HepG2 (cell line): ENCODE data around the gene PCSK6. TPM values are rescaled to one million over a fixed set of nuclear protein-coding genes. Genes with fewer than 3 reads are reported as not detected.

Experiments
- ATAC-seq: fragments of 200-7000 bp; cut with Tn5 transposase; 3 replicates; pipeline ENCODE4 v1.9.1; 2020; ENCODE audit warnings: mild to moderate bottlenecking, moderate library complexity
- BruUV-seq: library from RNA; stranded (reverse); fragments of 400-500 nt; replicated peaks from 2 replicates; lab custom pipeline; 2021; lab: Mats Ljungman, UMichigan
- CTCF ChIA-PET: fragments of 300-600 bp; formaldehyde crosslinking; extraction: SDS; loops from one replicate; lab custom pipeline; 2021; ENCODE audit warnings: low total read pairs, inconsistent platforms, low intra/inter-chr PET ratio; lab: Yijun Ruan, JAX
- POLR2A ChIA-PET: fragments of 350-600 bp; sonication (Branson Sonifier 250); formaldehyde crosslinking; loops from one replicate; lab custom pipeline; 2020; ENCODE audit warnings: antibody characterized with exemption, inconsistent platforms; lab: Yijun Ruan, JAX
- DNase-seq: peaks from one replicate; pipeline ENCODE4 v3.0.0-alpha.2; 2015; ENCODE audit warnings: low spot score
- FAIRE-seq: peaks from 3 replicates; lab custom pipeline; 2011; peaks lifted over from hg19 to GRCh38; lab: Jason Lieb, UNC
- H2AFZ ChIP-seq: one replicate; pipeline ENCODE4 v1.6.1; 2011; ENCODE audit warnings: low read length, inconsistent platforms
- H3K27ac ChIP-seq: fragments of 300-600 bp; 3 replicates; pipeline ENCODE4 v1.8.0; 2011; ENCODE audit warnings: mixed run types, mild to moderate bottlenecking, mixed read lengths, low read length, inconsistent platforms; ENCODE audit not compliant: insufficient read depth; ENCODE audit errors: extremely low read length
- H3K27me3 ChIP-seq, 2 experiments: fragments of 200-600 bp in 1 of 2; 2 replicates in 1 of 2; 3 replicates in 1 of 2; pipeline versions ENCODE4 v1.6.0 to v1.8.0; 2011; ENCODE audit warnings: low read length in 2 of 2, mild to moderate bottlenecking in 2 of 2, moderate library complexity in 2 of 2, inconsistent platforms in 1 of 2; ENCODE audit not compliant: insufficient read depth in 2 of 2, control insufficient read depth in 1 of 2
- H3K36me3 ChIP-seq, 2 experiments: fragments of 200-600 bp in 1 of 2; replicated peaks in 1 of 2; 2 replicates in 1 of 2; 3 replicates in 1 of 2; pipeline versions ENCODE4 v1.5.1 to v1.8.0; 2011; ENCODE audit warnings: low read length in 2 of 2, inconsistent platforms in 1 of 2; ENCODE audit not compliant: insufficient read depth in 2 of 2, control insufficient read depth in 1 of 2
- H3K4me1 ChIP-seq: 2 replicates; pipeline ENCODE4 v1.5.1; 2012; ENCODE audit warnings: low read length, inconsistent platforms; ENCODE audit not compliant: insufficient read depth
- H3K4me2 ChIP-seq: 2 replicates; pipeline ENCODE4 v1.6.0; 2011; ENCODE audit warnings: low read depth, low read length, inconsistent platforms
- H3K4me3 ChIP-seq, 3 experiments: fragments of 200-600 bp in 1 of 3; sonication (generic), shearing (Covaris generic) in 1 of 3; replicated peaks in 1 of 3; 2 replicates each; pipeline ENCODE4 v1.5.1; 2011 to 2016; ENCODE audit warnings: low read length in 3 of 3, inconsistent platforms in 2 of 3, low read depth in 2 of 3, mild to moderate bottlenecking in 2 of 3, control low read depth in 1 of 3, mixed read lengths in 1 of 3; ENCODE audit not compliant: insufficient read depth in 1 of 3
- H3K79me2 ChIP-seq: one replicate; pipeline ENCODE4 v1.6.1; 2011; ENCODE audit warnings: low read length, inconsistent platforms; ENCODE audit not compliant: insufficient read depth
- H3K9ac ChIP-seq: 2 replicates; pipeline ENCODE4 v1.6.0; 2011; ENCODE audit warnings: mild to moderate bottlenecking, low read depth, low read length, inconsistent platforms; ENCODE audit not compliant: insufficient read depth
- H3K9me3 ChIP-seq: 2 replicates; pipeline ENCODE4 v1.5.1; 2012; ENCODE audit warnings: mild to moderate bottlenecking, low read length
- H4K20me1 ChIP-seq: 2 replicates; pipeline ENCODE4 v1.6.0; 2011; ENCODE audit warnings: inconsistent platforms, mild to moderate bottlenecking, low read length, moderate library complexity; ENCODE audit not compliant: insufficient read depth
- ARNT ChIP-seq: fragments of 450-650 bp; IDR thresholded peaks from 2 replicates; pipeline ENCODE4 v1.6.1; 2017
- CENPX ChIP-seq: sonication (generic); formaldehyde crosslinking; IDR thresholded peaks from 2 replicates; pipeline ENCODE4 v1.9.0; 2021; ENCODE audit warnings: mild to moderate bottlenecking, missing genetic modification reagents, moderate library complexity
- CHD2 ChIP-seq: IDR thresholded peaks from 2 replicates; pipeline ENCODE4 v1.6.1; 2011; ENCODE audit warnings: low read depth, low read length, improper control_type of control experiment
- FOSL1 ChIP-seq: sonication (generic); formaldehyde crosslinking; IDR thresholded peaks from 2 replicates; pipeline ENCODE4 v1.9.0; 2021; ENCODE audit warnings: missing genetic modification reagents, borderline replicate concordance
- HNRNPLL ChIP-seq: fragments of 200-400 bp; formaldehyde crosslinking; IDR thresholded peaks from 2 replicates; pipeline ENCODE4 v1.6.1; 2017; ENCODE audit warnings: mild to moderate bottlenecking, low read depth, low read length; ENCODE audit not compliant: poor library complexity, severe bottlenecking
- IRX3 ChIP-seq: sonication (generic); formaldehyde crosslinking; IDR thresholded peaks from 2 replicates; pipeline ENCODE4 v1.8.1; 2023; ENCODE audit warnings: mild to moderate bottlenecking, low read depth, missing genetic modification reagents, borderline replicate concordance
- POLR2AphosphoS5 ChIP-seq: IDR thresholded peaks from 2 replicates; pipeline ENCODE4 v1.6.1; 2012; ENCODE audit warnings: low read depth, low read length
- ZKSCAN5 ChIP-seq: sonication (generic); formaldehyde crosslinking; IDR thresholded peaks from 2 replicates; pipeline ENCODE4 v1.5.1; 2020; ENCODE audit warnings: mild to moderate bottlenecking, missing genetic modification reagents
- ZNF44 ChIP-seq: sonication (generic); formaldehyde crosslinking; IDR thresholded peaks from 2 replicates; pipeline ENCODE4 v1.5.1; 2020; ENCODE audit warnings: mild to moderate bottlenecking, missing genetic modification reagents
- ZNF713 ChIP-seq: sonication (generic); formaldehyde crosslinking; IDR thresholded peaks from 2 replicates; pipeline ENCODE4 v1.4.0; 2020; ENCODE audit warnings: mild to moderate bottlenecking, missing genetic modification reagents
- ZNF761 ChIP-seq: sonication (generic); formaldehyde crosslinking; conservative IDR thresholded peaks from 2 replicates; pipeline ENCODE4 v1.4.0; 2020; ENCODE audit warnings: mild to moderate bottlenecking, missing genetic modification reagents
- WGBS: methylation state at CpG from one replicate; pipeline ENCODE4 v1.1.6; 2017; ENCODE audit warnings: low lambda C conversion rate; 5-methylcytosine and 5-hydroxymethylcytosine counted together
- in situ Hi-C: cut with HindIII; loops from 2 replicates; pipeline ENCODE4 v1.10.0; 2017; ENCODE audit warnings: low pct_unique_long_range_greater_than_20kb; ENCODE audit not compliant: extremely low pct_ligation_motif_present
- intact Hi-C: fragments of 100-400 bp; cut with micrococcal nuclease; formaldehyde crosslinking; loops from one replicate; pipeline ENCODE4 v1.10.0; 2022; ENCODE audit not compliant: unreplicated experiment
- polyA plus RNA-seq, 8 experiments: library from polyadenylated mRNA; depleted of rRNA in 3 of 8; stranded (reverse) in 7 of 8; unstranded in 1 of 8; fragments of >200 nt; fragmentation: Illumina TruSeq in 4 of 8; extraction: Trizol in 4 of 8; gene quantifications; 2 replicates each; pipeline versions ENCODE4 v1.2.1 to v1.2.3, GENCODE V29; 2011 to 2016; ENCODE audit warnings: low read depth in 4 of 8, missing spikeins in 1 of 8, mixed read lengths in 1 of 8; ENCODE audit not compliant: insufficient read depth in 1 of 8
- total RNA-seq, 5 experiments: library from RNA; depleted of rRNA; stranded (reverse); fragments of >200 nt; fragmentation: Illumina TruSeq; extraction: Trizol; gene quantifications; 2 replicates each; pipeline ENCODE4 v1.2.3, GENCODE V29; 2016; ENCODE audit warnings: low read depth in 1 of 5
- TF ChIP-seq, protein P1 (sequence below): IDR thresholded peaks from 2 replicates; pipeline ENCODE4 v1.6.1; 2016; ENCODE audit warnings: missing biosample characterization, missing genetic modification reagents, low read depth
- TF ChIP-seq, protein P2 (sequence below): sonication (generic); formaldehyde crosslinking; IDR thresholded peaks from 2 replicates; pipeline ENCODE4 v1.8.0; 2022; ENCODE audit warnings: missing genetic modification reagents, mild to moderate bottlenecking, moderate library complexity, borderline replicate concordance
- TF ChIP-seq, protein P3 (sequence below): sonication (generic); formaldehyde crosslinking; IDR thresholded peaks from 2 replicates; pipeline ENCODE4 v1.5.1; 2020; ENCODE audit warnings: missing genetic modification reagents, mild to moderate bottlenecking, borderline replicate concordance

PCSK6 gene
- total and polyA plus RNA-seq, 2 of the 13 experiments (the other 11 are each of a cell fraction or from before 2014, with no cell fraction given), result 56.5 to 155 TPM

DNA sequence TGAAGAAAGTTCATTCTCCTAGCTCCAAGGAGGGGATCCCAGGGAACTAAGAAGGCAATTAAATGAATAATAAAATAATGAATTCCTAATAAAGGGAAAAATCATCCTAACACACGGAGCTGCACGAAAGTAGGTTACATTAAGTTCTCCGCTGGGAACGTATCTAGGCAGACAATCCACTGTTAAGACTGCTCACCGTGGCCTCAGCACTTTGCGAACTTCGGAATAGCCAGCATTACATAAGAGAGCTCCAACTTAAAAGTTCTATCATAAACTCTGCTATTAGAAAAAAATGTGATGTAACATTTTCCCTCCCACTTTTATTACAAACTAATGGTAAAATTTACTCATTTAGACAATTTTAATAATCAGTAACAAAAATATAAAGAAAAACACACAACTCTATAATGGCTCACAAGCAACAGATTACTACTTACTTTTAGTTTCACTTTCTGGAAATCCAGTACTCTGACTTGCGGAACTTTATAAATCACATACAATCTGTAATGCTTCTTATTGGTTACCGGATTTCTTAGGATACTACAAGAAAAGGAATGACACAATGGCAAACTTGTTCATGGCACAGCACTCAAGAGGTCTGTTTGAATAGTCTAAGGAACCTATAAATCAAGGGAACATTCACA lies 202.9 kb downstream of the PCSK6 start (continued):
- TF ChIP-seq ARNT (no peak), ZNF44 (CRISPR knock-in tag) (no peak), ZKSCAN5 (no peak), HNRNPLL (no peak), ZNF713 (no peak), ZNF761 (CRISPR knock-in tag) (no peak)
- TF ChIP-seq, protein P1, sequence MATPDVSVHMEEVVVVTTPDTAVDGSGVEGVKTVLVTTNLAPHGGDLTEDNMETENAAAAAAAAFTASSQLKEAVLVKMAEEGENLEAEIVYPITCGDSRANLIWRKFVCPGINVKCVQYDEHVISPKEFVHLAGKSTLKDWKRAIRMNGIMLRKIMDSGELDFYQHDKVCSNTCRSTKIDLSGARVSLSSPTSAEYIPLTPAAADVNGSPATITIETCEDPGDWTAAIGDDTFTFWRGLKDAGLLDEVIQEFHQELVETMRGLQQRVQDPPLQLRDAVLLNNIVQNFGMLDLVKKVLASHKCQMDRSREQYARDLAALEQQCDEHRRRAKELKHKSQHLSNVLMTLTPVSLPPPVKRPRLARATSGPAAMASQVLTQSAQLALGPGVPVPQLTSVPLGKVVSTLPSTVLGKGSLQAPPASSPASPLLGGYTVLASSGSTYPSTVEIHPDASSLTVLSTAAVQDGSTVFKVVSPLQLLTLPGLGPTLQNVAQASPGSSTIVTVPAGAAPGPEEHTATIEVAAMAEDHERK, result no peak

DNA sequence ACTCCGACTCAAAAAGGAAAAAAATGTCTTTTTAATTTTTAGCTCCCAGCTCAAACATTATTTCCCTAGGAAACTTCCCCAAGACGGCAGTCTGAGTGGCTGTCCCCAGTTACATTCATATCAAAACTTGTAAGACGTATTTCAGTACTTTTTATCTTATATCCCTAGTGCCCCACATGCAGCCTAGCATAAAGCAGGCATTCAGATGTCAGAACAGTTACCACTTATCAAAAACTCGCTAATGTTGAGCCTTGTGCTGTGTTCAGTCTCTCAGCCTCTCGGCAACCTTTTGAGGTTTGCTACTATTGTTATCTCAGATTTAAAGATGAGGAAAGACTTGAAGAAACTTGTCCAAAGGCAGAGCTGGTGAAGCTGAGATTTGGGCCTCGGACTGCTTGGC lies 205.6 kb downstream of the PCSK6 start:
- Histone ChIP-seq H3K36me3 (peaks cover 25 to 70% of the 10 kb centered on the region in 2 experiments), H3K4me2 (no peak overlapping the region), H4K20me1 (peaks cover 8% of the 10 kb centered on the region), H3K4me3 (no peak overlapping the region), H2AFZ (no peak overlapping the region), H3K9ac (no peak overlapping the region), H3K9me3 (no peaks in the 10 kb centered on the region), H3K79me2 (peaks cover 18% of the 10 kb centered on the region), H3K4me1 (peaks cover 2% of the 10 kb centered on the region; the same call in 1 of the 2 replicates), H3K27ac (no peak overlapping the region), H3K27me3 (no peaks in the 10 kb centered on the region; a peak in 1 of 5 replicates)
- no peak for ATAC-seq
- ChIA-PET POLR2A (interaction anchor here (1.9 kb wide), 1 partner anchor 11 kb away, joined by 4 read pairs; the partner anchor contains the start of gene SNRPA1), CTCF (no interaction called here)
- WGBS, result 100% methylated on average over 6 of the region's 6 CpGs
- TF ChIP-seq POLR2AphosphoS5 (no peak), IRX3 (CRISPR knock-in tag) (no peak), CENPX (no peak), FOSL1 (CRISPR knock-in tag) (no peak), CHD2 (no peak)
- TF ChIP-seq, protein P2, sequence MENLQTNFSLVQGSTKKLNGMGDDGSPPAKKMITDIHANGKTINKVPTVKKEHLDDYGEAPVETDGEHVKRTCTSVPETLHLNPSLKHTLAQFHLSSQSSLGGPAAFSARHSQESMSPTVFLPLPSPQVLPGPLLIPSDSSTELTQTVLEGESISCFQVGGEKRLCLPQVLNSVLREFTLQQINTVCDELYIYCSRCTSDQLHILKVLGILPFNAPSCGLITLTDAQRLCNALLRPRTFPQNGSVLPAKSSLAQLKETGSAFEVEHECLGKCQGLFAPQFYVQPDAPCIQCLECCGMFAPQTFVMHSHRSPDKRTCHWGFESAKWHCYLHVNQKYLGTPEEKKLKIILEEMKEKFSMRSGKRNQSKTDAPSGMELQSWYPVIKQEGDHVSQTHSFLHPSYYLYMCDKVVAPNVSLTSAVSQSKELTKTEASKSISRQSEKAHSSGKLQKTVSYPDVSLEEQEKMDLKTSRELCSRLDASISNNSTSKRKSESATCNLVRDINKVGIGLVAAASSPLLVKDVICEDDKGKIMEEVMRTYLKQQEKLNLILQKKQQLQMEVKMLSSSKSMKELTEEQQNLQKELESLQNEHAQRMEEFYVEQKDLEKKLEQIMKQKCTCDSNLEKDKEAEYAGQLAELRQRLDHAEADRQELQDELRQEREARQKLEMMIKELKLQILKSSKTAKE (CRISPR knock-in tag), result no peak
- TF ChIP-seq, protein P3, sequence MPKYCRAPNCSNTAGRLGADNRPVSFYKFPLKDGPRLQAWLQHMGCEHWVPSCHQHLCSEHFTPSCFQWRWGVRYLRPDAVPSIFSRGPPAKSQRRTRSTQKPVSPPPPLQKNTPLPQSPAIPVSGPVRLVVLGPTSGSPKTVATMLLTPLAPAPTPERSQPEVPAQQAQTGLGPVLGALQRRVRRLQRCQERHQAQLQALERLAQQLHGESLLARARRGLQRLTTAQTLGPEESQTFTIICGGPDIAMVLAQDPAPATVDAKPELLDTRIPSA, result no peak
- intact Hi-C loops (no loop called here), in situ Hi-C loops (no loop called here)
- FAIRE-seq, result no peak
- no peak for DNase-seq
- BruUV-seq, result no TSS peak
